H1 (cell line): Measurements from ENCODE around the gene NUDT10. TPM values are rescaled to one million over a fixed set of nuclear protein-coding genes. Genes with fewer than 3 reads are reported as not detected.

ENCODE experiments used
- CTCF ChIA-PET: fragments of 300-600 bp; sonication (Branson Sonifier 250); formaldehyde crosslinking; loops from one replicate; lab custom pipeline; 2021; ENCODE audit not compliant: partially characterized antibody; lab: Charles Lee
- POLR2A ChIA-PET: fragments of 300-600 bp; sonication (Branson Sonifier 250); formaldehyde crosslinking; loops from one replicate; lab custom pipeline; 2021; ENCODE audit warnings: inconsistent platforms; ENCODE audit not compliant: partially characterized antibody; lab: Charles Lee
- DNase-seq, 2 experiments: peaks; one replicate each; pipeline versions ENCODE4 v3.0.0 to v3.0.0-alpha.2; 2010 to 2022; ENCODE audit warnings: low spot score in 2 of 2, low read depth in 1 of 2, mixed read lengths in 1 of 2
- FAIRE-seq: peaks from 2 replicates; lab custom pipeline; 2011; peaks lifted over from hg19 to GRCh38; lab: Jason Lieb, UNC
- H2AFZ ChIP-seq: 2 replicates; pipeline ENCODE4 v1.8.1; 2012; ENCODE audit warnings: low read length, inconsistent platforms
- H2AK5ac ChIP-seq: 2 replicates; pipeline ENCODE4 v1.6.1; 2013; ENCODE audit warnings: low read depth, low read length
- H2BK120ac ChIP-seq: replicated peaks from 2 replicates; pipeline ENCODE3; 2013; ENCODE audit warnings: low read depth, low read length, inconsistent platforms
- H2BK12ac ChIP-seq: 2 replicates; pipeline ENCODE4 v1.6.1; 2013; ENCODE audit warnings: low read depth, low read length
- H2BK15ac ChIP-seq: 2 replicates; pipeline ENCODE4 v1.6.1; 2013; ENCODE audit warnings: low read length
- H2BK20ac ChIP-seq: 2 replicates; pipeline ENCODE4 v1.6.1; 2013; ENCODE audit warnings: low read length
- H2BK5ac ChIP-seq: 2 replicates; pipeline ENCODE4 v1.6.1; 2013; ENCODE audit warnings: low read depth, low read length
- H3K14ac ChIP-seq: 2 replicates; pipeline ENCODE4 v1.6.1; 2013; ENCODE audit warnings: inconsistent platforms; ENCODE audit not compliant: insufficient read length
- H3K18ac ChIP-seq: 2 replicates; pipeline ENCODE4 v1.6.1; 2013; ENCODE audit warnings: low read length; ENCODE audit errors: extremely low read depth
- H3K23ac ChIP-seq: 2 replicates; pipeline ENCODE4 v1.6.1; 2013; ENCODE audit warnings: inconsistent platforms; ENCODE audit not compliant: insufficient read length
- H3K23me2 ChIP-seq: 2 replicates; pipeline ENCODE4 v1.6.1; 2013; ENCODE audit warnings: low read depth, low read length
- H3K27ac ChIP-seq: 2 replicates; pipeline ENCODE4 v1.6.1; 2011; ENCODE audit warnings: low read depth, low read length, inconsistent platforms
- H3K27me3 ChIP-seq, 4 experiments: replicated peaks in 1 of 4; 1 replicate in 1 of 4; 2 replicates in 3 of 4; pipeline versions ENCODE4 v1.6.1 to v1.8.1; 2011 to 2013; ENCODE audit warnings: low read length in 3 of 4, mild to moderate bottlenecking in 3 of 4, inconsistent platforms in 2 of 4, mixed read lengths in 2 of 4, moderate library complexity in 1 of 4; ENCODE audit not compliant: control insufficient read depth in 3 of 4, insufficient read depth in 3 of 4; ENCODE audit errors: extremely low read depth in 1 of 4
- H3K36me3 ChIP-seq, 4 experiments: 2 replicates each; pipeline versions ENCODE4 v1.6.1 to v1.8.1; 2011 to 2013; ENCODE audit warnings: mild to moderate bottlenecking in 4 of 4, low read length in 3 of 4, moderate library complexity in 2 of 4, control low read depth in 1 of 4, inconsistent platforms in 1 of 4; ENCODE audit not compliant: insufficient read depth in 4 of 4, control insufficient read depth in 2 of 4
- H3K4ac ChIP-seq: replicated peaks from 2 replicates; pipeline ENCODE3; 2013; ENCODE audit warnings: low read length, low read depth, mixed read lengths, inconsistent platforms; ENCODE audit not compliant: insufficient read length
- H3K4me1 ChIP-seq, 4 experiments: replicated peaks in 1 of 4; 1 replicate in 1 of 4; 2 replicates in 3 of 4; pipeline versions ENCODE4 v1.6.1 to v1.8.1; 2011 to 2013; ENCODE audit warnings: low read length in 3 of 4, inconsistent platforms in 2 of 4, mixed read lengths in 1 of 4; ENCODE audit not compliant: insufficient read depth in 4 of 4, control insufficient read depth in 3 of 4
- H3K4me2 ChIP-seq, 2 experiments: 2 replicates each; pipeline versions ENCODE4 v1.6.1 to v1.8.1; 2011 to 2013; ENCODE audit warnings: low read depth in 2 of 2, low read length in 2 of 2, control low read depth in 1 of 2, inconsistent platforms in 1 of 2, mild to moderate bottlenecking in 1 of 2; ENCODE audit not compliant: insufficient read depth in 1 of 2
- H3K4me3 ChIP-seq, 4 experiments: fragments of 200-600, 300-600 bp in 1 of 4; sonication (generic), shearing (Covaris generic), sonication (Bioruptor Twin) in 1 of 4; 2 replicates each; pipeline versions ENCODE4 v1.5.1 to v1.8.1; 2011 to 2016; ENCODE audit warnings: low read length in 4 of 4, low read depth in 3 of 4, control low read depth in 2 of 4, inconsistent platforms in 2 of 4, mild to moderate bottlenecking in 2 of 4, mixed read lengths in 1 of 4, moderate library complexity in 1 of 4; ENCODE audit not compliant: insufficient read depth in 2 of 4; ENCODE audit errors: extremely low read depth in 1 of 4
- H3K56ac ChIP-seq: replicated peaks from 2 replicates; pipeline ENCODE3; 2013; ENCODE audit warnings: low read depth, mild to moderate bottlenecking, mixed read lengths, low read length, inconsistent platforms; ENCODE audit not compliant: insufficient read length
- H3K79me1 ChIP-seq: 2 replicates; pipeline ENCODE4 v1.6.1; 2013; ENCODE audit warnings: low read depth, low read length, control low read depth
- H3K79me2 ChIP-seq, 2 experiments: 2 replicates each; pipeline versions ENCODE4 v1.6.1 to v1.8.1; 2012 to 2013; ENCODE audit warnings: low read length in 2 of 2, mild to moderate bottlenecking in 2 of 2, inconsistent platforms in 1 of 2; ENCODE audit not compliant: insufficient read depth in 2 of 2, control insufficient read depth in 1 of 2
- H3K9ac ChIP-seq, 4 experiments: replicated peaks in 1 of 4; 1 replicate in 1 of 4; 2 replicates in 3 of 4; pipeline versions ENCODE4 v1.6.1 to v1.8.1; 2011 to 2013; ENCODE audit warnings: low read depth in 3 of 4, low read length in 3 of 4, control low read depth in 2 of 4, mild to moderate bottlenecking in 2 of 4, moderate library complexity in 2 of 4, inconsistent platforms in 1 of 4; ENCODE audit errors: extremely low read depth in 1 of 4
- H3K9me3 ChIP-seq, 2 experiments: 2 replicates each; pipeline versions ENCODE4 v1.6.1 to v1.8.1; 2012 to 2013; ENCODE audit warnings: mild to moderate bottlenecking in 2 of 2, moderate library complexity in 2 of 2, control low read depth in 1 of 2, inconsistent platforms in 1 of 2, low read depth in 1 of 2, low read length in 1 of 2, mixed read lengths in 1 of 2; ENCODE audit not compliant: insufficient read depth in 2 of 2
- H4K20me1 ChIP-seq, 2 experiments: replicated peaks in 1 of 2; 2 replicates each; pipeline versions ENCODE3 to v1.8.1; 2011 to 2013; ENCODE audit warnings: inconsistent platforms in 2 of 2, low read length in 2 of 2, mild to moderate bottlenecking in 1 of 2; ENCODE audit not compliant: insufficient read depth in 2 of 2, control insufficient read depth in 1 of 2
- H4K5ac ChIP-seq: 2 replicates; pipeline ENCODE4 v1.6.1; 2013; ENCODE audit warnings: low read length, low read depth, mixed read lengths, inconsistent platforms; ENCODE audit not compliant: insufficient read length
- H4K8ac ChIP-seq: 2 replicates; pipeline ENCODE4 v1.8.0; 2013; ENCODE audit warnings: mild to moderate bottlenecking, moderate library complexity, low read length, inconsistent platforms; ENCODE audit not compliant: insufficient read depth; ENCODE audit errors: extremely low read depth
- H4K91ac ChIP-seq: replicated peaks from 2 replicates; pipeline ENCODE3; 2013; ENCODE audit warnings: low read length, mixed read lengths, inconsistent platforms; ENCODE audit not compliant: insufficient read length
- WGBS, 2 experiments: shearing (Covaris generic) in 1 of 2; methylation state at CpG; one replicate each; pipeline versions ENCODE4 v1.1.6 to v1.1.7; 2013 to 2015; ENCODE audit warnings: low lambda C conversion rate in 2 of 2, mixed read lengths in 2 of 2, inconsistent platforms in 1 of 2, low coverage in 1 of 2, missing lambda C conversion rate in 1 of 2; ENCODE audit not compliant: insufficient replicate concordance in 2 of 2, insufficient coverage in 1 of 2, insufficient read length in 1 of 2; ENCODE audit errors: extremely low coverage in 1 of 2, missing lambda C conversion rate in 1 of 2; 5-methylcytosine and 5-hydroxymethylcytosine counted together
- polyA plus RNA-seq, 7 experiments: library from polyadenylated mRNA; depleted of rRNA in 3 of 7; stranded (reverse) in 5 of 7; unstranded in 2 of 7; fragments of >200 nt in 5 of 7; fragments of 200-250 nt in 2 of 7; gene quantifications; 1 replicate in 5 of 7; 2 replicates in 1 of 7; 4 replicates in 1 of 7; pipeline versions ENCODE4 v1.2.1 to v1.2.3, GENCODE V29; 2011 to 2013; ENCODE audit warnings: missing spikeins in 2 of 7, mixed read lengths in 2 of 7
- total RNA-seq: library from RNA; stranded (reverse); fragmentation: NEBNext Ultra II Directional; extraction: Animal tissue kit (Norgen Biotek cat#: 25700); gene quantifications from 2 replicates; pipeline ENCODE4 v1.2.1, GENCODE V29; 2021

The NUDT10 gene
- total and polyA plus RNA-seq, 2 of the 8 experiments (the other 6 are each of a cell fraction or from before 2014, with no cell fraction given): 18.2 to 20.6 TPM

GRCh38 chrX:51336584-51336983 is 4.0 kb downstream of the NUDT10 start:
- no peak overlapping the region for H3K4me3 ChIP-seq

More at GRCh38 chrX:51336584-51336983, 4.0 kb downstream of the NUDT10 start:
- no peak overlapping the region for H3K23ac ChIP-seq
- no peak overlapping the region for H2BK15ac ChIP-seq
- no peak for FAIRE-seq
- peaks cover 4% of the 10 kb centered on the region; the same call in 1 of the 2 replicates for H3K23me2 ChIP-seq
- no peak overlapping the region for H2BK12ac ChIP-seq
- H3K4ac ChIP-seq: no peak overlapping the region
- no peak for DNase-seq
- H3K4me2 ChIP-seq: no peak overlapping the region
- H3K79me2 ChIP-seq: peaks cover 0 to 19% of the 10 kb centered on the region in 2 experiments; a peak in 2 of 4 replicates
- H2AFZ ChIP-seq: no peak overlapping the region
- H4K20me1 ChIP-seq: no peaks in the 10 kb centered on the region
- H3K18ac ChIP-seq: no peak overlapping the region
- H3K9me3 ChIP-seq: no peaks in the 10 kb centered on the region
- no peak overlapping the region for H4K5ac ChIP-seq
- no peak overlapping the region for H3K9ac ChIP-seq
- no peaks in the 10 kb centered on the region for H3K27me3 ChIP-seq
- no peaks in the 10 kb centered on the region for H3K36me3 ChIP-seq
- no peak overlapping the region for H3K14ac ChIP-seq
- ChIA-PET POLR2A (no interaction called here), CTCF (interaction anchor here (0.7 to 5.1 kb wide), 9 partner anchors 24 to 590 kb away, joined by 3 to 24 read pairs (median 5); no protein-coding TSS in a partner anchor)
- no peak overlapping the region for H2BK20ac ChIP-seq
- no peak overlapping the region for H4K91ac ChIP-seq
- no peaks in the 10 kb centered on the region for H3K79me1 ChIP-seq
- no peak overlapping the region for H4K8ac ChIP-seq
- 43% methylated on average over 3 of the region's 3 CpGs; no CpG with 5 or more reads in 1 of the 2 experiments for whole genome bisulfite sequencing, 2 experiments
- H3K4me1 ChIP-seq: peaks cover 0 to 2% (median 0%) of the 10 kb centered on the region in 4 experiments; a peak in 2 of 7 replicates
- no peak overlapping the region for H2BK120ac ChIP-seq
- no peak overlapping the region for H3K56ac ChIP-seq
- no peak overlapping the region for H2BK5ac ChIP-seq
- no peak overlapping the region for H2AK5ac ChIP-seq
- no peak overlapping the region for H3K27ac ChIP-seq
